Tibial artery (tissue), 4 donors: Measurements from ENCODE around the gene ETS1.

Source experiments
- DNase-seq, 2 donors: peaks; one replicate each; pipeline ENCODE4 v3.0.0-alpha.2; 2019
- H3K27ac ChIP-seq, 2 donors: fragments of 200-600 bp; sonication (generic) in 1 of 2; 1 replicate in 1 of 2; 2 replicates in 1 of 2; pipeline ENCODE4 v1.5.1; 2018 to 2019; ENCODE audit warnings: mild to moderate bottlenecking in 1 of 2
- H3K27me3 ChIP-seq, 2 donors: fragments of 200-600 bp; sonication (generic) in 1 of 2; one replicate each; pipeline versions ENCODE4 v1.5.1 to v1.6.0; 2016 to 2019
- H3K36me3 ChIP-seq, 3 donors: fragments of 200-600 bp; sonication (generic) in 2 of 3; one replicate each; pipeline ENCODE4 v1.5.1; 2016 to 2019; ENCODE audit warnings: mild to moderate bottlenecking in 2 of 3
- H3K4me1 ChIP-seq, 4 donors: fragments of 200-600 bp; sonication (generic) in 2 of 4; 1 replicate in 3 of 4; 2 replicates in 1 of 4; pipeline ENCODE4 v1.5.1; 2016 to 2019
- H3K4me3 ChIP-seq, 2 donors: fragments of 200-600 bp; sonication (generic) in 1 of 2; 1 replicate in 1 of 2; 2 replicates in 1 of 2; pipeline ENCODE4 v1.5.1; 2018 to 2019; ENCODE audit warnings: mild to moderate bottlenecking in 2 of 2
- H3K9me3 ChIP-seq, 3 donors: fragments of 200-600 bp; sonication (generic) in 1 of 3; one replicate each; pipeline ENCODE4 v1.5.1; 2016 to 2019
- CTCF ChIP-seq, 2 experiments: fragments of 200-600 bp in 1 of 2; fragments of 450-650 bp in 1 of 2; IDR thresholded peaks; one replicate each; pipeline ENCODE4 v1.5.1; 2017 to 2019; ENCODE audit warnings: antibody characterized with exemption in 2 of 2, mild to moderate bottlenecking in 1 of 2, moderate library complexity in 1 of 2
- intact Hi-C: fragments of 100-400 bp; cut with DNase I; formaldehyde crosslinking; loops from one replicate; pipeline ENCODE4 v1.15.0; 2023; ENCODE audit warnings: low total_unique reads

ETS1 gene

GRCh38 chr11:128585498-128586238, 1.7 kb downstream of the ETS1 start:
- Histone ChIP-seq H3K27me3 (peaks cover 0 to 27% of the 10 kb centered on the region in 2 donors), H3K4me3 (no peak overlapping the region), H3K9me3 (no peaks in the 10 kb centered on the region), H3K4me1 (no peaks in the 10 kb centered on the region), H3K36me3 (no peaks in the 10 kb centered on the region), H3K27ac (no peak overlapping the region)
- intact Hi-C loops: no loop called here
- DNase-seq: no peak
- TF ChIP-seq CTCF (IDR thresholded peaks at IDR 0.05): no peak

- intact Hi-C loops: no loop called here
- DNase-seq: no peak
- Histone ChIP-seq H3K27ac (no peak overlapping the region), H3K36me3 (no peaks in the 10 kb centered on the region), H3K27me3 (peaks cover 0 to 28% of the 10 kb centered on the region in 2 donors), H3K9me3 (no peaks in the 10 kb centered on the region), H3K4me3 (no peak overlapping the region), H3K4me1 (no peaks in the 10 kb centered on the region)
- TF ChIP-seq CTCF (IDR thresholded peaks at IDR 0.05): no peak
These were observed 3.1 kb downstream of the ETS1 start for GRCh38 chr11:128584253-128584652.

- no peaks in the 10 kb centered on the region for H3K36me3 ChIP-seq
- no peaks in the 10 kb centered on the region for H3K9me3 ChIP-seq
- H3K27ac ChIP-seq: no peak overlapping the region
- no peak for DNase-seq
- no peak for TF ChIP-seq CTCF (IDR thresholded peaks at IDR 0.05)
- peaks cover 0 to 30% of the 10 kb centered on the region in 2 donors for H3K27me3 ChIP-seq
- intact Hi-C loops: no loop called here
- H3K4me3 ChIP-seq: no peak overlapping the region
- no peaks in the 10 kb centered on the region for H3K4me1 ChIP-seq
These were observed 4.6 kb downstream of the ETS1 start for GRCh38 chr11:128582496-128583366.

GRCh38 chr11:128581561-128582272, 5.6 kb downstream of the ETS1 start:
- no peaks in the 10 kb centered on the region for H3K9me3 ChIP-seq
- DNase-seq: no peak
- H3K27me3 ChIP-seq: peaks cover 0 to 27% of the 10 kb centered on the region in 2 donors
- TF ChIP-seq CTCF (IDR thresholded peaks at IDR 0.05): no peak
- intact Hi-C loops: no loop called here
- no peaks in the 10 kb centered on the region for H3K36me3 ChIP-seq
- no peak overlapping the region for H3K4me3 ChIP-seq
- H3K4me1 ChIP-seq: peaks cover 0 to 2% (median under 1%) of the 10 kb centered on the region in 4 donors
- no peak overlapping the region for H3K27ac ChIP-seq

GRCh38 chr11:128580612-128581011, 6.7 kb downstream of the ETS1 start:
- peaks cover 0 to 13% (median 8%) of the 10 kb centered on the region in 4 donors for H3K4me1 ChIP-seq
- intact Hi-C loops: no loop called here

More at GRCh38 chr11:128580612-128581011, 6.7 kb downstream of the ETS1 start:
- TF ChIP-seq CTCF (IDR thresholded peaks at IDR 0.05): no peak
- H3K27me3 ChIP-seq: peaks cover 0 to 24% of the 10 kb centered on the region in 2 donors
- no peak overlapping the region for H3K27ac ChIP-seq
- H3K9me3 ChIP-seq: no peaks in the 10 kb centered on the region
- DNase-seq: no peak
- no peak overlapping the region for H3K4me3 ChIP-seq
- no peaks in the 10 kb centered on the region for H3K36me3 ChIP-seq
